Neutrophil (primary cell): ENCODE measurements around the gene STX11.

ENCODE experiments used
- H3K27ac ChIP-seq: fragments of 200-600 bp; sonication (generic); 2 replicates; pipeline ENCODE4 v1.5.1; 2016; ENCODE audit warnings: mild to moderate bottlenecking, moderate library complexity
- H3K27me3 ChIP-seq: fragments of 200-600 bp; sonication (generic); 2 replicates; pipeline ENCODE4 v1.6.0; 2016; ENCODE audit warnings: mild to moderate bottlenecking
- H3K36me3 ChIP-seq: fragments of 200-600 bp; sonication (generic); 2 replicates; pipeline ENCODE4 v1.5.1; 2017
- H3K4me1 ChIP-seq, 2 experiments: fragments of 200-600 bp in 1 of 2; sonication (generic) in 1 of 2; 1 replicate in 1 of 2; 2 replicates in 1 of 2; pipeline versions ENCODE4 v1.5.1 to v1.6.1; 2013 to 2016; ENCODE audit warnings: low read depth in 1 of 2, low read length in 1 of 2, mild to moderate bottlenecking in 1 of 2, moderate library complexity in 1 of 2; ENCODE audit not compliant: control insufficient read depth in 1 of 2, insufficient read depth in 1 of 2
- H3K4me3 ChIP-seq, 2 experiments: fragments of 200-600 bp in 1 of 2; sonication (generic) in 1 of 2; 1 replicate in 1 of 2; 2 replicates in 1 of 2; pipeline ENCODE4 v1.5.1; 2013 to 2016; ENCODE audit warnings: low read depth in 1 of 2, low read length in 1 of 2, mild to moderate bottlenecking in 1 of 2, moderate library complexity in 1 of 2
- H3K9me3 ChIP-seq: fragments of 200-600 bp; sonication (generic); 2 replicates; pipeline ENCODE4 v1.5.1; 2016
- CTCF ChIP-seq: fragments of 200-600 bp; sonication (generic); IDR thresholded peaks from 2 replicates; pipeline ENCODE4 v1.5.1; 2016; ENCODE audit warnings: antibody characterized with exemption

The STX11 gene

GRCh38 chr6:144110210-144110609 lies 40.1 kb upstream of the STX11 start:
- no peak for TF ChIP-seq CTCF
- Histone ChIP-seq H3K9me3 (no peaks in the 10 kb centered on the region), H3K4me3 (no peak overlapping the region), H3K27ac (no peak overlapping the region), H3K4me1 (no peaks in the 10 kb centered on the region), H3K27me3 (no peaks in the 10 kb centered on the region), H3K36me3 (no peaks in the 10 kb centered on the region)

GRCh38 chr6:144113366-144113765 lies 37.0 kb upstream of the STX11 start:
- H3K27ac ChIP-seq: no peak overlapping the region
- H3K27me3 ChIP-seq: no peaks in the 10 kb centered on the region
- H3K36me3 ChIP-seq: no peaks in the 10 kb centered on the region
- no peak overlapping the region for H3K4me3 ChIP-seq
- H3K4me1 ChIP-seq: no peaks in the 10 kb centered on the region
- no peaks in the 10 kb centered on the region for H3K9me3 ChIP-seq
- TF ChIP-seq CTCF: no peak

- Histone ChIP-seq H3K4me1 (no peaks in the 10 kb centered on the region), H3K27me3 (no peaks in the 10 kb centered on the region), H3K4me3 (no peak overlapping the region), H3K36me3 (no peaks in the 10 kb centered on the region), H3K27ac (no peak overlapping the region), H3K9me3 (no peaks in the 10 kb centered on the region)
- TF ChIP-seq CTCF: no peak
These were observed 35.1 kb upstream of the STX11 start for GRCh38 chr6:144115219-144115618.

- Histone ChIP-seq H3K9me3 (no peaks in the 10 kb centered on the region), H3K36me3 (no peaks in the 10 kb centered on the region)
- TF ChIP-seq CTCF: no peak
These were observed 30.9 kb upstream of the STX11 start for GRCh38 chr6:144119376-144119775.

GRCh38 chr6:144122861-144123260 lies 27.5 kb upstream of the STX11 start:
- no peak for TF ChIP-seq CTCF
- Histone ChIP-seq H3K27ac (no peak overlapping the region), H3K4me3 (no peak overlapping the region), H3K4me1 (peaks cover 0 to 3% of the 10 kb centered on the region in 2 experiments), H3K36me3 (no peaks in the 10 kb centered on the region), H3K27me3 (no peaks in the 10 kb centered on the region), H3K9me3 (no peaks in the 10 kb centered on the region)

More at GRCh38 chr6:144119376-144119775, 30.9 kb upstream of the STX11 start:
- H3K27me3 ChIP-seq: no peaks in the 10 kb centered on the region
- no peak overlapping the region for H3K4me3 ChIP-seq
- H3K4me1 ChIP-seq: peaks cover 0 to 3% of the 10 kb centered on the region in 2 experiments
- H3K27ac ChIP-seq: no peak overlapping the region

GRCh38 chr6:144123421-144123820 lies 26.9 kb upstream of the STX11 start:
- no peaks in the 10 kb centered on the region for H3K9me3 ChIP-seq
- H3K36me3 ChIP-seq: no peaks in the 10 kb centered on the region
- peaks cover 0 to 3% of the 10 kb centered on the region in 2 experiments for H3K4me1 ChIP-seq
- TF ChIP-seq CTCF: no peak
- H3K27me3 ChIP-seq: no peaks in the 10 kb centered on the region
- H3K27ac ChIP-seq: no peak overlapping the region
- no peak overlapping the region for H3K4me3 ChIP-seq
